Progenitor cell of endocrine pancreas (in vitro differentiated cells): ENCODE data around the gene TMEM135. TPM values are rescaled to one million over a fixed set of nuclear protein-coding genes. Genes with fewer than 3 reads are reported as not detected.

Source experiments
- DNase-seq: peaks from one replicate; pipeline ENCODE4 v3.0.0; 2021; ENCODE audit warnings: low spot score; ENCODE audit not compliant: unreplicated experiment
- H3K27ac Mint-ChIP-seq: 2 replicates; pipeline ENCODE4 v1.8.0; 2021; ENCODE audit warnings: mild to moderate bottlenecking, moderate library complexity, mixed read lengths
- H3K27me3 Mint-ChIP-seq: 2 replicates; pipeline ENCODE4 v1.8.0; 2021; ENCODE audit warnings: mixed read lengths
- H3K36me3 Mint-ChIP-seq: 2 replicates; pipeline ENCODE4 v1.8.0; 2022; ENCODE audit warnings: mixed read lengths; ENCODE audit not compliant: insufficient read depth
- H3K4me1 Mint-ChIP-seq: 2 replicates; pipeline ENCODE4 v1.8.0; 2021; ENCODE audit warnings: low read depth, mixed read lengths
- H3K4me3 Mint-ChIP-seq: 2 replicates; pipeline ENCODE4 v1.8.0; 2021; ENCODE audit warnings: low read depth, mild to moderate bottlenecking, moderate library complexity, mixed read lengths
- H3K9me3 Mint-ChIP-seq: 2 replicates; pipeline ENCODE4 v1.8.0; 2021; ENCODE audit warnings: low read depth, mixed read lengths
- CTCF ChIP-seq: fragments of 200-600 bp; sonication (generic); IDR thresholded peaks from one replicate; pipeline ENCODE4 v1.5.0; 2021; ENCODE audit warnings: antibody characterized with exemption, mild to moderate bottlenecking; ENCODE audit not compliant: unreplicated experiment
- total RNA-seq: library from RNA; stranded (reverse); gene quantifications from 2 replicates; pipeline ENCODE4 v1.2.1, GENCODE V29; 2021

TMEM135 gene
- total RNA-seq, 1 donor from 2014 or later, result 33.0 TPM

GRCh38 chr11:87173185-87174039 is 135.7 kb downstream of the TMEM135 start:
- no peak overlapping the region for H3K27ac Mint-ChIP-seq
- no peak overlapping the region for H3K4me3 Mint-ChIP-seq
- H3K36me3 Mint-ChIP-seq, result peaks cover 14% of the 10 kb centered on the region
- peaks cover 13% of the 10 kb centered on the region for H3K9me3 Mint-ChIP-seq
- no peak for DNase-seq
- no peak for TF ChIP-seq CTCF
- H3K27me3 Mint-ChIP-seq, result no peaks in the 10 kb centered on the region
- peaks cover 8% of the 10 kb centered on the region for H3K4me1 Mint-ChIP-seq

- no peak overlapping the region for H3K4me3 Mint-ChIP-seq
- no peak overlapping the region for H3K27ac Mint-ChIP-seq
- peaks cover 2% of the 10 kb centered on the region for H3K9me3 Mint-ChIP-seq
- H3K27me3 Mint-ChIP-seq, result no peaks in the 10 kb centered on the region
- no peak for DNase-seq
- TF ChIP-seq CTCF, result no peak
- peaks cover 7% of the 10 kb centered on the region for H3K4me1 Mint-ChIP-seq
- H3K36me3 Mint-ChIP-seq, result peaks cover 15% of the 10 kb centered on the region
Observed at GRCh38 chr11:87174870-87175269, 137.1 kb downstream of the TMEM135 start.

GRCh38 chr11:87176044-87176443 is 138.3 kb downstream of the TMEM135 start:
- DNase-seq, result no peak
- H3K36me3 Mint-ChIP-seq, result peaks cover 14% of the 10 kb centered on the region
- H3K27me3 Mint-ChIP-seq, result no peaks in the 10 kb centered on the region
- no peak for TF ChIP-seq CTCF
- H3K27ac Mint-ChIP-seq, result no peak overlapping the region
- no peaks in the 10 kb centered on the region for H3K9me3 Mint-ChIP-seq
- no peak overlapping the region for H3K4me3 Mint-ChIP-seq
- H3K4me1 Mint-ChIP-seq, result peaks cover 7% of the 10 kb centered on the region

- no peak overlapping the region for H3K4me3 Mint-ChIP-seq
- no peak overlapping the region for H3K27ac Mint-ChIP-seq
- peaks cover 14% of the 10 kb centered on the region for H3K36me3 Mint-ChIP-seq
- no peak for DNase-seq
- no peaks in the 10 kb centered on the region for H3K27me3 Mint-ChIP-seq
- no peaks in the 10 kb centered on the region for H3K9me3 Mint-ChIP-seq
- H3K4me1 Mint-ChIP-seq, result no peaks in the 10 kb centered on the region
- TF ChIP-seq CTCF, result no peak
Observed at GRCh38 chr11:87179621-87180020, 141.9 kb downstream of the TMEM135 start.

- H3K4me3 Mint-ChIP-seq, result no peak overlapping the region
- no peak overlapping the region for H3K27ac Mint-ChIP-seq
Observed at GRCh38 chr11:87180742-87181141, 143.0 kb downstream of the TMEM135 start.

More at GRCh38 chr11:87180742-87181141, 143.0 kb downstream of the TMEM135 start:
- no peak for TF ChIP-seq CTCF
- DNase-seq, result no peak
- no peaks in the 10 kb centered on the region for H3K9me3 Mint-ChIP-seq
- H3K36me3 Mint-ChIP-seq, result peaks cover 14% of the 10 kb centered on the region
- no peaks in the 10 kb centered on the region for H3K27me3 Mint-ChIP-seq
- H3K4me1 Mint-ChIP-seq, result no peaks in the 10 kb centered on the region
